Fibroblast of the conjunctiva (primary cell): Measurements from ENCODE around the gene GGCT.

Source experiments
- DNase-seq: peaks from one replicate; pipeline ENCODE4 v3.0.0-alpha.2; 2010; ENCODE audit warnings: low read depth

Gene GGCT

DNA sequence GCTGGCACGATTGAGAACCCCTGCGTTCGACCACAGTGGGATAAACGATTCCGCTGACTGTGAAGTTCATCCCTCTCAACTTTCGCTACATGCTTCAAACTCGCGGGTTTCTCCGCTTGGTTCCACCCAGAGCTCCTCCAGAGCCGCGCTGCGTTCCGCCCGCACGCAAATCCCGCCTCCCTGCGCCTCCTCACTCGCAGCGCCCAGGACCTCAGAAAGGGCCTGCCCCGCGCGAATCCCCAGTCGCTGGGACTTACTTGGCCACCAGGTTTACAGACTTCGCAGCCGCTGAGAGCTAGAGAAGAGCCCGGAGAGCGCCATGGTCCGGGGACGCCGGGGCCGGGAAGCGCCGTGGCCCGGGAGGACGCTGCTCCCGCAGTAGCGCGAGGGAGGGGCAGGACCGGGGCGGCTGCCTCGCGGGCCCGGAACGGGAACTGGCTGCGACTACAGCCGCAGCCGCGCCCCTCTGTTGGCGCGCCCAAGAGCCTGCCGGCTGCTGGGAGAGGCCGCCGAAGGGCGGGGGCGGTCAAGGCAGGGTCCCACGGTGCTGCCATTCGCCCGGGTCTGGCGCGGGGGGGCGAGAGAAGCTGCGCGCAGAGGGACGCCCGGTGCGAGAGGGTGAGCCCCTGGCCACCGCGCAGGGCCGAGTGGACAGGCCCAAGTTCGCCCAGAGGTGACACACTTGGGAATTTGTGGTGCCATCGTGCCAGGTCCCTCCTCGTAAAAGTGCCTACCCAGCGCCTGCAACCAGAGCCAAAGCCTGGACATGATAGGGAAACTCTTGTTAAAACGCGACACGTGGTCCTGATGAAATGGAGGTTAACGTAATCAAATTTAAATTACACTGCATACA is 26.1 kb downstream of the GGCT start, which contains the start of gene NOD1:
NOD1 (minus strand) TSS at position 436 of the 853 bp plus-strand sequence. CDS start 21,863 bp downstream, outside the sequence.
- DNase-seq = peak; percentile 59

DNA sequence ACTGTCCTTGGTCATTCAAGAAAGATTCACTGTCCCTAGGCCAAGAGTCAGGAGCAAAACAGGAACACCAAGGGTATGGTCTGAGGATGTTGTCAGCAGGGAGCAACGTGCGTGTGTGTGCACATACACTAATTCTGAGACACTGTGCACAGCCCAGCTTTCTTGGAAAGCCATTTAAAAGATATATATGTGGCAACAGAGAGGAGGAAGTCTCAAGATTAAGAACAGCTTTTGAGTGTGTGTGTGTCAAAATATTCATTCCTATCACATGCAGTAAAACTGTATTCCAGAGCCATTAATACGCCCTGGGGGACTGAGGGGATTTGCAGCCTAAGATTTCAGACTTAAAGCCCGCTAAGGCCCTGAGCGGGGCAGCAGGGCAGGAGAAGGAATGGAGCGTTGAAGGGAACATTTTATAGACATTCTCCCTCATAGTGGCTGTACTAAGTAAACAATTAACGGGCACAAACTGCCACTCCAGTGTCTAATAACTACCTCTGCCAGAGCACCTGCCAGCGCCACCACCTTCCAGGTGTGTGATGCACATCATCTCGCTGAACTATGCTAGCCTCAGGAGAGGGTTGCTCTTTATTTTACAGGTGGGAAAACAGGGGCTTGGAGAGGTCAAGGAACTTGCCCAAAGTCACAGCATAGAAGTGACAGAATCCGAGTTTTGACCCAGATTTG is 28.0 kb downstream of the GGCT start:
- DNase-seq = no peak

DNA sequence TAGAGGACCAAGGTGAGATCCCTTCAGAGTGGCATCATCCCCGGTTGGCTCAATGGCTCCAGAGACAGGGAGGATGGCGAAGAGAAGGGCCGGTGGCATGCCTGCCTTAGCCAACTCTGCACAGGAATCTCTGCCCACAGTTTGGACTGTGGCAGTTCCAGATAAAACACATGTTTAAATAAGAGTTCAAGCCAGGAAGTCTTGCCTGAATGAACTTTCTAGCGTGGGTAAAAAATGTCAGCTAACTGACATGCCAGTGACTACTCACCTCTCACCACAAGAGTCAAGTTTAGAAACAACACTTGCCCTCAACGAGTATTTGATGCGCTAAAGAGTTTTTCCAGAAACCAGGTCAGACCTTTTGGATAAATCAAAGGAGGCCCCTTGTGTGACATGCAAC is 29.0 kb downstream of the GGCT start:
- DNase-seq = no peak

DNA sequence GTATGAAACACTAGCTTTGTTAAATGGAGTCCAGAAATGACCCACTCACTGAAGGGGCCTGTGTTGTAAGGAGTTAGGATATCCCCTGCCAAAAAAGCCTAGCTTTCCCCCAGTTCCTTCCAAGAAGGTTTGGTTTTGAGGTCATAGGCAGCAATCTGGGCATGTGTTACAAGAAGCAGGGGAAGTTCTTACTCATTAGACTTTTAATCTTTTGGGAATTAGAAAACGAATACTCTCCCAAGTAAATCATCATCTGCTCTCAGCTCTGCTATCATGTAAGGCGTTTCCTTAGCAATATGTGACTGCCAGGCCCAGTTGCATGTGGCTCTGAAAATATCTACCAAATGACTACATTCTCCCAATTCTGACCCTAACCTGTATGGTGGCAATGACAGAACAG is 29.7 kb downstream of the GGCT start:
- DNase-seq = peak; percentile 89

DNA sequence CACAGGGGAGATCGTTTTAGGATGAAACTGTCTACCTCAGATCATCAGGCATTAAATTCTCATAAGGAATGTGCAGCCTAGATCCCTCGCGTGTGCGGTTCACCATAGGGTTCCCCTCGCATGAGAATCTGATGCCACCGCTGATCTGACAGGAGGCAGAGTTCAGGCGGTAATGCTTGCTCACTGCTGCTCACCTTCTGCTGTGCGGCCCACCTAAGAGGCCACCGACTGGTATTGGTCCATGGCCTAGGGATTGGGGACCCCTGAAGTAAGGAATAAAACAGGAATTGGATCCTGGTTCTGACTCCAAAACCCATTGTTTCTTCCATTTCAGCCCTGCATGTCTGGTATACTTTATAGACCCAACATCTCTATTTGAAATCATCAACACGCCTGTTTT is 30.1 kb downstream of the GGCT start:
- no peak for DNase-seq

DNA sequence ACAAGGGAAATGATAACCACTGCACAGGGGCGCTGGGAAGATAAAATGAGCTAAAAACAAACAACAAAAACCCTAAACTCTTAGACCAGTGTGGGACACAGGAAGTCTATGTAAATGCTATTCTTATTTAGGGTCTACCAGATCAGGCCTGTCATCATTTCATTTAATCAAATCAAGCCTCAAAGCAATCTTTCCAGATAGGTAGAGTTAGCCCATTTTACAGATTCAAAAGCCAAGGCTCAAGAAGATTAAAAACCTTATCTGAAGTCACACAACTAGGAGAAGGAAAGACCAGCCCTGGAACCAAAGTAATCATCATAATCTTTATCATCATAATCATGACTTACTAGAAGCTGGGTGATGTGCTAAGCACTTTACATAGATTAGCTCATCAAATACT is 30.7 kb downstream of the GGCT start:
- no peak for DNase-seq

DNA sequence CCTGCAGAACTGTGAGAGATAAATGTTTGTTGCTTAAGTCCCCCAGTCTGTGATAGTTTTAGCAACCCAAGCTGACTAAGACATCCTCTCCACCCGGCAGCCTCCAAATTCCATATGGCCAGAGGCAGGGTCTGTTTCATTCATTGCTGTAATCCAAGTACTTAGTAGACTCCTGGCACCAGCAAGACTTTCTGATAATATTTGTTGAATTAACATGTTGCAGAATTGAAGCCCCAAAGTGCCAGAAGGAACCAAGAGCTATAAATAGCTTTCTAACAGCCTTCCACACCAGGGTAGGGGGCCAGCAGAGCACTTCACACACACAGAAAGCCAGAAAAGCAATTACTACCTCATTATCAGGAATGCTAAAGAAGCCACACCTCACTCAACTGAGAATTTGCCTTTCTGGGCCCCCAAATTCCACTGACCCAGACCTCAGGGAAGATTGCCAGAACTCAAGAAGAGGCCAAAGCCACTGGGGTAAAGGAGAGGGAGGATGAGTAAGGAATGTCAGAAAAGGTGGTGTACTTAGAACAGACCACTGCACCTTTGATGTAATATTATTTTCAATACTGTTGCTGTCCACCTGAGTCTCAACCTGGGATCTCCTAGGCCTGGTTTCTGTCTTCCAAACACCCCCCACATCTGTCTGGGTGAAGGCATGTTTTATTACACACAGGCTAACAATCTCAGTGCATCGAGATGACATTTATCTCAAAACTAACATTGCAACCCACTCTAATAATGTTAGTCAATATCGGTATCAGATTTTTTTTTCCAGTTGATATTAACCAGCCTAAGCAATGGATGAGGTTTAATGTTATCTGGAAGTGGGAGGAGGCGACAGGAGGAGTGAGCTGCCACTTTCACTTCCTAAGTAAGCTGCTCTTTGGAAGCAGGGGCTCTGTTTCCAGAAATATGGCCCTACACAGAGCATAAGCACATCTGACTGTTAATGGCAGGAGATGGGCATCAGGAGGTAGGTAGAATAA is 31.5 kb downstream of the GGCT start:
- peak; percentile 82 for DNase-seq

DNA sequence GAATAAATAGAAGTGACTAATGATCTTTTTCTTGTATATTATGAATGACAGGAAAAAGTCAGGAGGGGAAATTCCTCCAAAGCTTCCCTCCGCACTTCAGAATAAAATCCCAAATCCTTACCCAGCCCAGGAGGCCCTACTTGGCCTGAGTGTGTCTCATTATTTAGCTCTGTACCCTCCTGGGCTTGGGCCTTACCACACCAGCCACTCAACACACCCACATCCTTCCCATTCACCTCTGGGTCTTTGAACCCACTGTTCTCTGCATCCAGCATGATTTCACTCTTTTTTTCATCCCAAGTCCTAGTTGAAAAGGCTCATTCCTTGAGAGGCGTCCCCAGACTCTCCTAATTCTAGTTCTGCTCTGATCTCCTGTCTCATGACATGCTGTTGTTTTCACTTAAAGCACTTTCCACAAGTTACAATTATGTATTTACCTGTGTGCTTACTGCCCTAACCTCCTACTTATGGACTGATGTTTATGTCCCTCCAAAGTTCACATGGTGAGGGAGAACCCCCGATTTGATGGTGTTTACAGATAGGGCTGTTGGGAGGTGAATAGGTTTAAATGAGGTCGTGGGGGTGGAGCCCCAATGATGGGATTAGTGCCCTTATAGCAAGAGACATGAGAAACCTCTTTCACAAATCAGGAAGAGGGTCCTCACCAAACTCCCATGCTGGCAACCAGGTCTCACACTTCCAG is 32.4 kb downstream of the GGCT start:
- no peak for DNase-seq

DNA sequence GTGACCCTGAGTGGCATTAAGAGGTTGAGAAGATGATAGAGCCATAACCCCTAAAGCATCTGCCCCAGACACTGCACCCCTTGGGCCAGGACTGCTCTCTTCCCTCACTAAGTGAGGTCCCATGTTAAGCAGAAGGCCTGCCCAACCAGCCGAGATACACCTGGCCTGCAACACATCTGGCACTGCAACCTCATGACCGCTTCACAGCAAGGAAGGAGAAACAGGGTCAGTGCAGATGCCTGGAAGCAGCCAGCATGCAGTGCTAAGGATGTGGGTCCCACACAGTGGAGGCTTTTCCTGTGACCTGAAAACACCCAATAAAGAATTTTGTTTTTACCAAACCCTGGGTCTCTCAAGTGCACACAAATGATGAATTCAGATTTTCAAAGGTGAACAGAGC is 33.4 kb downstream of the GGCT start:
- no peak for DNase-seq

DNA sequence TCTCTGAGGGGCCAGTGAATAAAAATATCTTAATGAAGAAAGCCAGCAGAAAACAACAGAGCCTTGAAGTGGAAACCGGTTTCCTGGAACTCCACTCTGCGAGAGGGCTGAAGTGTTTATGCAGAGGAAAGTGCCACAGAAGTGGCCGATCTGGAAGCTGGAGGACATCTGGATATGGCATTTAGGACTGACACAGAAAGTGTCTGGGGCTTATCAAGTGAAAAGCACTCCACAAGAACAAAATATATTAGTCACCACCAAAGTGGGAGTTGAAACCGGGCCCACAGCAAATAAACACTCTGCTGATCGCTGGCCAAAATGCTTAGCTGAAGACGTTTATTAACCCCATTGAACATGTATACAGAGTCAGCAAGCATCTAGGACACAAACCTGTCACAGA is 33.9 kb downstream of the GGCT start:
- DNase-seq = no peak

DNA sequence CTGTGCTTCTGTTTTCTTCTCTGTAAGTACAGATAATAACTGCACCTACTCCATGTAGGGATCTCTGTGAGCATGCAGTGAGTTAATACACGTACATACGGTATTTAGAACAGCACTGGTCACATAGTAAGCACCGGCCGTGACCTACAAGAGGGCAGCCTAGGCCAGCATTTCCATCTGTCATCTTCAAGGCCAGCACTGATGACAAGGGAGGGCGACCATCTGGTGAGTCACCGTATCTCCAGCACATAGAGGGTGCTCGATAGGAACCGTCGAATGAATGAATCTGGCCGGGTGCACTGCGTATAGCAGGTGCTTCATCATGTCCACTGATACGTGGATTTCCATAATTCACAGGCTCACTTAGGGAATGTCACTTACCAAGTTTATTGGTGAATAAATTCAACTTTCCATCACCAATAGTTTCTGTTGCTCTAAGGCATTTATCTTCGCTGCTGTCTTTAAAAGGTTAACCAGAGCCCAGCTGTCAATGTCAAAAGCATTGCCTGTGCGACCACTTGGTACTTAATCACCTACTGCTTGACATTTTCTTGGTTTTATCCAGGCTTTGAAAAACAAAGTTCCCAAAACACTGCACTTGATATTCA is 34.4 kb downstream of the GGCT start:
- no peak for DNase-seq

DNA sequence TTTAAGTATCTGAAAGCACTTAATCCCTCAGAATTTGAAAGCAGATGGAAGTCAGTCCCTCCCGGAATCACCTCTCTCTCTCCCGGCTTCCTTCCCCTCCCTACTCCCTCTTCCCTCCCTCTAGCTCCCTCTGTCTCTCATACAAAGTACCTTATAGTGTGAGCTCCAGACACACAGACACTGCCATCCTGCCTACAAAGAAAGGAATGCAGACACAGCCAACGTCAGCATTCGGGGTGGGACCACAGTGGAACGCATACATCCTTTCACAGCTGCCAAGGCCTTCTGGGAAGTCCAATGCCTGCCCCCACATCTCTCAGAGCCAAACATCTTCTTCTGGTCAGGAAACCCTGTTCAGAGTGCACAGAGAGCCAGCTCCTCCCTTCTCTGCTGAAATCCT is 35.3 kb downstream of the GGCT start:
- DNase-seq = peak; percentile 98

DNA sequence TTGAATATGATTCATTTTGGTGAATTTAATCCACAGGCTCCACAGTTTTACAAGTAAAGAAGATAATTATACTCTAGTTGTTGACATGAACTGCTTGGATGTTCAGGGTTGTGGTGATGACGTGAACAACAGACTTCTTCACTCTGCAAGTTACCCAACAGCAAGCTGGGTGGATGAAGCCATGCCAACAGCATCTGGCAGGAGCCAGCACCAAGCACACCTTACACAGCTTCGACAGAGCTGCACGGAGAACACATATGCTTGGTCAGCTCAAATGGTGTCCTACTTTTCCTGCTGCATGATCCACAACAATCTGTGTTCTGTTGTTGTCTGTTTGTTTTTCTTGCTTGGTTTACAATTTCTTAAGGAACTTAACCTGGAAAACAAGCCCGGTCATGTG is 35.8 kb downstream of the GGCT start:
- no peak for DNase-seq

DNA sequence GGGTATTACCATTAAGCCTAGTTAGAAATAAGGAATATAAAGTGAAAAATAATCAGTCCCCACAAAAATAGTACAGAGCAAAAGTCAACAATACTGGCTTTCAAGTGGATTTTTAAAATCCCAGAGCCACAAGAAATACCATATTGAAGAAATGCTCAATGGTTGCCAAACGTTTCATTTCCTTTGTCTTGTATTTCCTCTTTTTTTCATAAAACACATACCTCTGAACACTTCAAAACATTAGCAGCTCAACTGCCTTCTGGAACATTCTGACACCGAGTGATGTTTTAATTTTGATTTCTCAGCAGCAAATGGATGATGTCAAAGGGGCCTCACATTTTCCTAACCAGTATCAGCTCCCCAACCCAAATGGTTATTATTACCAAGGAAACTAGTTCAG is 36.6 kb downstream of the GGCT start:
- DNase-seq = no peak

DNA sequence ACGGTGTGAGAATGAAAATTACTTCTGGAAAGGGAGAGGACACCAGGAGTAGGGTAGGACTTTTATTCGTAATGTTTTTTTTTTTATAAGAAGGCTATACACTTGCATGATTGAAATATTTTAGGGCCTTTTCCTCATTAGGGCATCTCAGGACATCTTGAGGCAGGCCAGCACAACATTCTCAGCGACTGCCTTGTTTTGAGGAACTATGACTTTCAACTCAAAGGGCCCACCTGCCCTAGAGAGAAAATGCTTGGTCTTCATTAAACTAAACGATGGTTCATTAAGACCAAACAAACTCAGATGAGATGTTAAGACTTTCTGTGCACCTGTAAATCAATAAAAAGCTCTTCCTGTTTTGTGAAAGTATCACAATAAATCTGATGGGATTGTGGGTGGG is 37.4 kb downstream of the GGCT start:
- DNase-seq = no peak

DNA sequence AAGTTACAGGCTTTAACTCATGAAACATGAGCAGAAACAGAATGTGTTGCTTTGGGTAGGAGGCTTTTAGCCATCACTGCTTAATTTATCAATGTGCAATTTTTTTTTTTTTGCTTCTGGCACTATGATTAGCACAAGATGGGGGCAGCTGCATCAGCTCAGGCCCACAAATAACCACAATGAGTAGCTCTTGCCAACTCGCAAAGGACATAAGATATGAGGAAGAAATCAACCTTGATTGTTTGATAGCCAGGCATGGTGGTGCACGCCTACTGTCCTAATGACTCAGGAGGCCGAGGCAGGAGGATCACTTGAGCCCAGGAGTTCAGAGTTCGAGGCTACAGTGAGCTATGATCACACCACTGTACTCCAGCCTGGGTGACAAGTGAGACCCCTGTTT is 38.4 kb downstream of the GGCT start:
- DNase-seq = no peak

DNA sequence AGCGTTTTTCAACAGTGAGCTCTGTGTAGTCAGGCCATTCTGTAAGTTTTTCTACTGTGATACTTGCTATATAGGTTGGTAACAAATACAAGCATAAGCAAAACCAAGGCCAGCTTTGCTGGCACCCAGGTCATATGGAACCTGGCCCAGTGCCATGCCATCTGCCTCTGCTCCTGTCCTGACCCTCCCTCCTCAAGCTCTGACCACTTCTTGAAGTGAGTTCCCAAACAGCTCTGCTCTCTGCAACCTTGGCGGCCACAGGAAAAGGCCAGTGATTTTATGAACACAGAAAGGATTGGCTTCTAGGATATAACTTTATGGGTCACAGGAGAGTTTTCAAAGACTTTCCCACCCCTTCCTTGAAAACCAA is 38.8 kb downstream of the GGCT start:
- no peak for DNase-seq

DNA sequence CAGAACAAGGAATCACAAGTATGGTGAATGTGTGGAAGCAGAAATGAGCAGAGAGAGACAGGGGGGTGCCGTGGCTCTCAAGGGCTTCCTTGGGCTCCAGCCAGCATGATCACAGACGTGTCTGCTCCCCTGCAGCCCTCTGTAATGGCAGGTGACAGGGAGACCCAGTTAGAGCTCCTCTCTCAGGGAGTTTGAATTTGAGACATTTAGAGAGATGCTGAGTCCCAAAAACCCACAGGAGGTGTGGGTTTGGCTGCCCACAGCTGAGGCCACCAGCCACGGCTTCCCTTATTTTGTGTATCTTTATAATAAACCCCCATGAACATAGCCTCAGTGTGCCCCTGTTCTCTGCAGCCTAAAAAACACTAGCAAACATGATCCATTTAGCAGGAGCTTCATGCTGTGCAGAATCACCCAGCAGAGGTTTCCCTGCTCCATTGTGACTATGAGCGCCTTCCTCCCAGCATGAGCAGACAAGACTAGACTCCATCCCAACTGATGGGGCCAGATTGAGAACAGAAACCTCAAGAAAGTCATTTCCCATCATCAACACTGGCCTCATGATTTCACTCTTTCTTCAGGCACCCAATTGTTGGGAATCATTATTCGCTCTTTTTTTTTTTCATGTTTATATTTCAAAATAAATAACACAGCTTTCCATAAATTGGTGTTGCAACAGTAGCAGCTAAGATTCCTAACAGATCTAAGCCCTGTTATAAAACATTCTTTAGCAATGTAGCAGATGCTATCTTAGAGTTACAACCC is 39.4 kb downstream of the GGCT start:
- peak; percentile 40 for DNase-seq

DNA sequence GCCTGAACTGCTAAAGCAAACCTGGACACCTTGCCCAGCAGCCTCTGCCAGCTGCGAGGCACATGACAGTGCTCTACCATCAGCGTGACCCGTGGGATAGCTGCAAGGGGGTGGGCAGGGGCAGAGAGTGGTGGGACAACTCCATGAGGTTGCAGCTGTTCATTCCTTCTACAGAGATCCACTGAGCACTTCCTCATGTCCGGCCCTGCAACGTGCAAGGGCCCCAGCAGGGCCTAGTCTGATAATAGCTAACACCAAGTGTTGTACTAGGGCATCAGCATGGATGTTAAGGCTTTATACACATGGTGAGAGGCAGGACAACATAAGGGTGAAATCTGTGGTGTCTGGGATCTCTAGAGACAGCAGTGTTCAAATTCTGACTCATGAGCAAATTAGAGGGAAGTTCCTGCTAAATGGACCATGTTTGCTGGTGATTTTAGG is 40.4 kb downstream of the GGCT start:
- DNase-seq = no peak

DNA sequence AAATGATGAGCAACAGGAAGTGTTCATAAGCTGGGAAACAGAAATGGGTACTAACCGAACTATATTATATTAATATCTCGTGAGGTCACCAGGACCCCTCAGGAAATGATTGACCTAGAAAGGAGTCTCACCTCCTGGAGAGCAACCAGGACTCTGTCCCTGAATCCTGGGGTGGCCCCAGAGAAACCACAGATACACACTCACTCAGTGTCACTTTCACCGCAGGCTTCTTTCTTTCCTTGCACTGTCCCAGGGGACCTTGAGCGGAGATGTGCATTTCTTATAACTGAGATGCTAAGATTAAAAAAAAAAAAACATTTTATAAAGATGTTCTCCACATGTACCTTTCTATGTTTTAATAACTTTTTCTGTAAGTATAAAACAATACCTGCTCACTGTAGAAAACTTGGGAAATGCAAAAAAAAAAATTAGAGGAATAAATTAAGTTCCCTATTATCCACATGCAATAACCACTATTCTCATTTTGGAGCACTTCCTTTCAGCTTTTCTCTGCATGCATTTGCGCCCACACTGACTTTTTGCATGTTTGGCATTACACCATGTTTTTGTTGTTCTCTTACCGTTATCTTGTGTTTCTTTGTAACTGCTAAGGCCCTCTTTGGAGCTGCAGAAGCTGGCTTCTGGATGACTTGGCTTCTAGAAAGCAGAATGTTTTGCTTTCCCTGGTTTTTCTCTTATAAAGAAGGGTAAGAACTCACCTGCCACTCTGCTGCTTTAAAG is 41.1 kb downstream of the GGCT start:
- no peak for DNase-seq
